Fibroblast of the aortic adventitia (primary cell): ENCODE data around the gene TMCC2. TPM values are rescaled to one million over a fixed set of nuclear protein-coding genes. Genes with fewer than 3 reads are reported as not detected.
A peak's percentile ranks its signal among the peaks of the same experiment; 100 is the strongest.

Source experiments
- DNase-seq: peaks from one replicate; pipeline ENCODE4 v3.0.0-alpha.2; 2010; ENCODE audit warnings: low read depth
- H3K4me3 ChIP-seq: 2 replicates; pipeline ENCODE4 v1.5.1; 2011; ENCODE audit warnings: low read depth, mild to moderate bottlenecking, control low read depth, low read length, moderate library complexity
- total RNA-seq: library from RNA; depleted of rRNA; stranded (reverse); fragments of >200 nt; gene quantifications from 2 replicates; pipeline ENCODE4 v1.2.3, GENCODE V29; 2012; ENCODE audit warnings: low replicate concordance
- TF ChIP-seq, protein P1 (sequence below): IDR thresholded peaks from 2 replicates; pipeline ENCODE4 v1.5.1; 2011; ENCODE audit warnings: mild to moderate bottlenecking, low read length, control low read depth, inconsistent platforms; ENCODE audit not compliant: insufficient read depth

The TMCC2 gene
- total RNA-seq, 1 donor: 2.5 TPM

DNA sequence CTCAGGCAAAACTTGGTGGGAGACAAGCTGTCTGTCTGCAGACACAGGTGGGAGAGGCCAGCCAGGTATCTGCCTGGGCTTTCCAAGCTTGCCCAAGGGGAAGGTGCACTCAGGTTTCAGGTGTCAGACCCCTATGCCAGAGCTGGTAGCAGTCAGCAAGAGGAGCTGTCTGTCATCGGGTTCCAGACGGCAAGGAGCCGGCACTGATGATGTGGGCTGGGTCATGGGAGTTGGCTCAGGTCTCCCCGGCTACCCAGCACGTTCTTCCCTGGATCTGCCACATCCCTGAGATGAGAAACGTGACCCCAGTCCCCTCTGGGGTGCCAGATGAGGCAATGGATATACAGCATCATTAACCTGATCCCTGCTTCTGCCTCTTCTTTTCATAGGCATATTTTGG, 23.0 kb downstream of the TMCC2 start:
- DNase-seq: no peak
- H3K4me3 ChIP-seq: no peak overlapping the region
- TF ChIP-seq, protein P1, sequence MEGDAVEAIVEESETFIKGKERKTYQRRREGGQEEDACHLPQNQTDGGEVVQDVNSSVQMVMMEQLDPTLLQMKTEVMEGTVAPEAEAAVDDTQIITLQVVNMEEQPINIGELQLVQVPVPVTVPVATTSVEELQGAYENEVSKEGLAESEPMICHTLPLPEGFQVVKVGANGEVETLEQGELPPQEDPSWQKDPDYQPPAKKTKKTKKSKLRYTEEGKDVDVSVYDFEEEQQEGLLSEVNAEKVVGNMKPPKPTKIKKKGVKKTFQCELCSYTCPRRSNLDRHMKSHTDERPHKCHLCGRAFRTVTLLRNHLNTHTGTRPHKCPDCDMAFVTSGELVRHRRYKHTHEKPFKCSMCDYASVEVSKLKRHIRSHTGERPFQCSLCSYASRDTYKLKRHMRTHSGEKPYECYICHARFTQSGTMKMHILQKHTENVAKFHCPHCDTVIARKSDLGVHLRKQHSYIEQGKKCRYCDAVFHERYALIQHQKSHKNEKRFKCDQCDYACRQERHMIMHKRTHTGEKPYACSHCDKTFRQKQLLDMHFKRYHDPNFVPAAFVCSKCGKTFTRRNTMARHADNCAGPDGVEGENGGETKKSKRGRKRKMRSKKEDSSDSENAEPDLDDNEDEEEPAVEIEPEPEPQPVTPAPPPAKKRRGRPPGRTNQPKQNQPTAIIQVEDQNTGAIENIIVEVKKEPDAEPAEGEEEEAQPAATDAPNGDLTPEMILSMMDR: no peak

GRCh38 chr1:205251576-205251975, 23.8 kb downstream of the TMCC2 start:
- DNase-seq: no peak
- no peak overlapping the region for H3K4me3 ChIP-seq
- TF ChIP-seq, protein P1: no peak

GRCh38 chr1:205255941-205256780, 28.4 kb downstream of the TMCC2 start:
- TF ChIP-seq, protein P1: peak; percentile 95
- H3K4me3 ChIP-seq: no peak overlapping the region
- peak; percentile 90 for DNase-seq

DNA sequence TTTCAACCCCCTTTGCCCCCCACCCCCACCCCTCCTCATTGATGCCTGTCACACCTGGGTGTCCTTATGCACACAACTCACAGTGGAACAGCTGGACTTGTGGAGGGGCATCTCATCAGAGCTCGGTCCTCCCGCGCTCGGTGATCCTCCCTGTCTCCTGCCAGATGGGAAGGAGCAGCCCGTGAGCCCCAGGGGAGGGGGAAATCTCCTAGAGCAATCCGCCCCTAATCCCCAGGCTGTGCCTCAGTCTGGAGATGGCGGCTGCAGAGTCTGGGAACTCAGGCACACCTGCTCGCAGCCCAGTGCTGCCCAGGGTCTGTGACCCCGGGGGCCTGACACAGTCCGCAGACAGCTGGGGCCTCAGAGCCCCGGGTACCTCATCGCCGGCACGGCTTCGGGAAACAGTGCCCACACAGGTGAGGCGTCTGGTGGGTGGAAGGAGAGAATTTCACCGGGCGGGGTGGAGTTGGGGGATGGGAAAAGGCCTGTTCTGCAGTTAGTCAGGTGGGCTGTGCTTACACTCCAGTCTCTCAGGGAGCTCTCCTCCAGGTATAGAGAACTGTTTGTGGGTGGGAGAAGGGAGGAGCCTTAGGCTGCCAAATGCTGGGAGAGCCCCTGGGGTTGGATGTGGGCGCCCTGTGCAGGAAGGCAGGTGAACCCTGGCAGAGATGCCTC, 29.3 kb downstream of the TMCC2 start:
- DNase-seq: no peak
- TF ChIP-seq, protein P1: no peak
- no peak overlapping the region for H3K4me3 ChIP-seq

DNA sequence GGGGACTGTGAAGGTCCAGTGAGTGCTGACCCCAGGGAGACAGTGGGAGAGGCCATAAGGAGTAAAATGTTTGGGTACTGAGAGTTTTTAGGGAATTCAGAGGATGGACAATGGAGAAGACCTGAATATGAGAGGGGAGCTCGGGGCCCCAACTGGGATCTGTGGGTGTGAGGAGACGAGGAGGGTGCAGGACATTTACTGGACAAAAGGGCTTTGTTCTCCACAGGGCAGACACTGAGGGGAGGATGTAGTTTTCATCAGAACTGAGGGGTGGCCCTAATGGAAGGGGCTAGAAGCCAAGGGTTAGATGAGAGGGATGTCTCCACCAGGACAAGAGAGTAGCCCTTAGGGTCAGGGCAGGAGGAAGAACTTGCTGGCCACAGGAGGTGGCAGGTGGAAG, 30.0 kb downstream of the TMCC2 start:
- no peak for DNase-seq
- TF ChIP-seq, protein P1: no peak
- H3K4me3 ChIP-seq: no peak overlapping the region

- TF ChIP-seq, protein P1: no peak
Observed at GRCh38 chr1:205258261-205258691, 30.5 kb downstream of the TMCC2 start.

More at GRCh38 chr1:205258261-205258691, 30.5 kb downstream of the TMCC2 start:
- DNase-seq: no peak
- H3K4me3 ChIP-seq: no peak overlapping the region
